T-helper 2 cell treated with Interferon-gamma antibody and Interleukin-4, amounts not matched to agents 5 μg/mL and 100 μg/mL, for 36 hours (primary cell): ENCODE data around the gene BNIPL.

ENCODE experiments used
- DNase-seq: peaks from one replicate; pipeline ENCODE4 v3.0.0; 2021; ENCODE audit warnings: low spot score
- H3K27ac Mint-ChIP-seq: one replicate; pipeline ENCODE4 v1.8.0; 2021; ENCODE audit warnings: mild to moderate bottlenecking, mixed read lengths
- H3K27me3 Mint-ChIP-seq: one replicate; pipeline ENCODE4 v1.8.0; 2021; ENCODE audit warnings: low read depth, mixed read lengths
- H3K36me3 Mint-ChIP-seq: one replicate; pipeline ENCODE4 v1.8.0; 2021; ENCODE audit warnings: low read depth, mixed read lengths
- H3K4me1 Mint-ChIP-seq: one replicate; pipeline ENCODE4 v1.8.0; 2021; ENCODE audit warnings: low read depth, mixed read lengths
- H3K4me3 Mint-ChIP-seq: one replicate; pipeline ENCODE4 v1.8.0; 2022; ENCODE audit warnings: mild to moderate bottlenecking, moderate library complexity, mixed read lengths
- H3K9me3 Mint-ChIP-seq: one replicate; pipeline ENCODE4 v1.8.0; 2021; ENCODE audit warnings: mixed read lengths

The BNIPL gene

GRCh38 chr1:151026460-151026859, 9.9 kb upstream of the BNIPL start:
- Mint-ChIP-seq H3K4me1 (peaks cover 4% of the 10 kb centered on the region), H3K36me3 (peaks cover 27% of the 10 kb centered on the region), H3K4me3 (no peak overlapping the region), H3K9me3 (no peaks in the 10 kb centered on the region), H3K27ac (no peak overlapping the region), H3K27me3 (no peaks in the 10 kb centered on the region)
- no peak for DNase-seq

GRCh38 chr1:151032164-151032563, 4.2 kb upstream of the BNIPL start:
- no peaks in the 10 kb centered on the region for H3K4me1 Mint-ChIP-seq
- no peaks in the 10 kb centered on the region for H3K27me3 Mint-ChIP-seq
- no peak overlapping the region for H3K27ac Mint-ChIP-seq
- peaks cover 30% of the 10 kb centered on the region for H3K36me3 Mint-ChIP-seq
- no peaks in the 10 kb centered on the region for H3K9me3 Mint-ChIP-seq
- no peak overlapping the region for H3K4me3 Mint-ChIP-seq
- no peak for DNase-seq

- no peak for DNase-seq
- Mint-ChIP-seq H3K9me3 (no peaks in the 10 kb centered on the region), H3K4me3 (no peak overlapping the region), H3K27ac (no peak overlapping the region), H3K36me3 (peaks cover 17% of the 10 kb centered on the region), H3K27me3 (no peaks in the 10 kb centered on the region), H3K4me1 (no peaks in the 10 kb centered on the region)
These were observed 1.2 kb upstream of the BNIPL start for GRCh38 chr1:151035167-151035566.

GRCh38 chr1:151037032-151037431, 646 bp downstream of the BNIPL start:
- no peaks in the 10 kb centered on the region for H3K9me3 Mint-ChIP-seq
- H3K4me3 Mint-ChIP-seq: no peak overlapping the region
- H3K27me3 Mint-ChIP-seq: no peaks in the 10 kb centered on the region
- no peak overlapping the region for H3K27ac Mint-ChIP-seq
- H3K36me3 Mint-ChIP-seq: peaks cover 15% of the 10 kb centered on the region
- H3K4me1 Mint-ChIP-seq: no peaks in the 10 kb centered on the region
- no peak for DNase-seq

GRCh38 chr1:151039521-151039920, 3.1 kb downstream of the BNIPL start:
- no peak overlapping the region for H3K27ac Mint-ChIP-seq
- no peaks in the 10 kb centered on the region for H3K27me3 Mint-ChIP-seq
- peaks cover 10% of the 10 kb centered on the region for H3K36me3 Mint-ChIP-seq
- H3K4me3 Mint-ChIP-seq: no peak overlapping the region
- no peak for DNase-seq
- H3K4me1 Mint-ChIP-seq: peaks cover 2% of the 10 kb centered on the region
- H3K9me3 Mint-ChIP-seq: no peaks in the 10 kb centered on the region

GRCh38 chr1:151043163-151043562, 6.8 kb downstream of the BNIPL start:
- Mint-ChIP-seq H3K36me3 (peaks cover 1% of the 10 kb centered on the region), H3K27ac (no peak overlapping the region), H3K9me3 (no peaks in the 10 kb centered on the region), H3K4me3 (no peak overlapping the region), H3K4me1 (peaks cover 16% of the 10 kb centered on the region), H3K27me3 (no peaks in the 10 kb centered on the region)
- no peak for DNase-seq

GRCh38 chr1:151047591-151047924, 11.2 kb downstream of the BNIPL start, which contains the start of gene C1orf56:
C1orf56 (plus strand) TSS chr1:151047751; CDS start chr1:151047848, 97 bp downstream.
- Mint-ChIP-seq H3K9me3 (no peaks in the 10 kb centered on the region), H3K36me3 (peaks cover 26% of the 10 kb centered on the region), H3K4me3 (peak within 1 kb of the TSS; percentile 87), H3K27me3 (no peaks in the 10 kb centered on the region), H3K4me1 (peaks cover 33% of the 10 kb centered on the region), H3K27ac (peak within 1 kb of the TSS; percentile 56)
- DNase-seq: peak; percentile 50

- peaks cover 34% of the 10 kb centered on the region for H3K4me1 Mint-ChIP-seq
These were observed 11.7 kb downstream of the BNIPL start for GRCh38 chr1:151047925-151048644.

GRCh38 chr1:151048645-151049032, 12.3 kb downstream of the BNIPL start:
- no peaks in the 10 kb centered on the region for H3K9me3 Mint-ChIP-seq
- H3K4me3 Mint-ChIP-seq: peak overlapping the region; percentile 87
- DNase-seq: no peak
- peaks cover 32% of the 10 kb centered on the region for H3K4me1 Mint-ChIP-seq
- peaks cover 35% of the 10 kb centered on the region for H3K36me3 Mint-ChIP-seq
- no peaks in the 10 kb centered on the region for H3K27me3 Mint-ChIP-seq
- H3K27ac Mint-ChIP-seq: peak overlapping the region; percentile 49

More at GRCh38 chr1:151047925-151048644, 11.7 kb downstream of the BNIPL start:
- no peaks in the 10 kb centered on the region for H3K9me3 Mint-ChIP-seq
- H3K36me3 Mint-ChIP-seq: peaks cover 32% of the 10 kb centered on the region
- H3K27ac Mint-ChIP-seq: peak overlapping the region; percentile 49
- H3K4me3 Mint-ChIP-seq: peak overlapping the region; percentile 87
- no peaks in the 10 kb centered on the region for H3K27me3 Mint-ChIP-seq
- peak; percentile 42 for DNase-seq

GRCh38 chr1:151049458-151049857, 13.1 kb downstream of the BNIPL start:
- Mint-ChIP-seq H3K9me3 (no peaks in the 10 kb centered on the region), H3K4me1 (peaks cover 32% of the 10 kb centered on the region), H3K27me3 (no peaks in the 10 kb centered on the region), H3K27ac (peak overlapping the region; percentile 41), H3K4me3 (no peak overlapping the region), H3K36me3 (peaks cover 42% of the 10 kb centered on the region)
- no peak for DNase-seq

- H3K4me1 Mint-ChIP-seq: peaks cover 39% of the 10 kb centered on the region
These were observed 13.8 kb downstream of the BNIPL start for GRCh38 chr1:151050051-151050688.

GRCh38 chr1:151051356-151052009, 15.1 kb downstream of the BNIPL start:
- Mint-ChIP-seq H3K27ac (peak overlapping the region; percentile 35), H3K4me3 (no peak overlapping the region), H3K27me3 (no peaks in the 10 kb centered on the region), H3K4me1 (peaks cover 51% of the 10 kb centered on the region), H3K36me3 (peaks cover 62% of the 10 kb centered on the region), H3K9me3 (no peaks in the 10 kb centered on the region)
- DNase-seq: no peak

More at GRCh38 chr1:151050051-151050688, 13.8 kb downstream of the BNIPL start:
- Mint-ChIP-seq H3K36me3 (peaks cover 49% of the 10 kb centered on the region), H3K27ac (peak overlapping the region; percentile 35), H3K9me3 (no peaks in the 10 kb centered on the region), H3K27me3 (no peaks in the 10 kb centered on the region), H3K4me3 (peak overlapping the region; percentile 2)
- no peak for DNase-seq

- peaks cover 45% of the 10 kb centered on the region for H3K4me1 Mint-ChIP-seq
- peak overlapping the region; percentile 94 for H3K27ac Mint-ChIP-seq
These were observed 18.7 kb downstream of the BNIPL start for GRCh38 chr1:151054971-151055547.

GRCh38 chr1:151055581-151055980, 19.2 kb downstream of the BNIPL start:
- Mint-ChIP-seq H3K27ac (peak overlapping the region; percentile 94), H3K9me3 (no peaks in the 10 kb centered on the region), H3K4me1 (peaks cover 50% of the 10 kb centered on the region), H3K4me3 (peak overlapping the region; percentile 93), H3K27me3 (no peaks in the 10 kb centered on the region), H3K36me3 (peaks cover 80% of the 10 kb centered on the region)
- no peak for DNase-seq

More at GRCh38 chr1:151054971-151055547, 18.7 kb downstream of the BNIPL start:
- H3K36me3 Mint-ChIP-seq: peaks cover 86% of the 10 kb centered on the region
- H3K27me3 Mint-ChIP-seq: no peaks in the 10 kb centered on the region
- no peaks in the 10 kb centered on the region for H3K9me3 Mint-ChIP-seq
- H3K4me3 Mint-ChIP-seq: peak overlapping the region; percentile 93
- DNase-seq: no peak
